ENCODE results near the gene RANBP17. TPM values are rescaled to one million over a fixed set of nuclear protein-coding genes. Genes with fewer than 3 reads are reported as not detected.

The RANBP17 gene
- total RNA-seq, 1 donor from 2014 or later, result 0.96 TPM

DNA sequence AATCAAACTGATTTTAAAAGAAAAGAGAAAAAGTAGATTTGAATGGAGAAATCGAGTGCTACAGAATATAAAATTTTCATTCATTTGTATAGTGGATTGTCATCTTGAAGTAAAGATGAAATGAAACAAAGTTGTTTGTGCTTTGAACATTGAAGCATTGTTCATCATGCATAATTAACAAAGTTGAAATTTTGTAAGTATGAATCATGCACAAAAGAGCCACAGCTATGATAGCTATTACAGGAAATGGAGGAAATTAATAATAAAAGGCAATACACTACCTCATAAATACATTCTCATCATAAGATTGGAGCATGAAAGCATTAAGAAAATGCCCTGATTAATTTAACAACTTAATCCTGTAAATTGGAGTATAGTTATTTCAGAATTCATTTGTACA, 293.8 kb downstream of the RANBP17 start:
- intact Hi-C loops (cut with DNase I), result no loop called here

DNA sequence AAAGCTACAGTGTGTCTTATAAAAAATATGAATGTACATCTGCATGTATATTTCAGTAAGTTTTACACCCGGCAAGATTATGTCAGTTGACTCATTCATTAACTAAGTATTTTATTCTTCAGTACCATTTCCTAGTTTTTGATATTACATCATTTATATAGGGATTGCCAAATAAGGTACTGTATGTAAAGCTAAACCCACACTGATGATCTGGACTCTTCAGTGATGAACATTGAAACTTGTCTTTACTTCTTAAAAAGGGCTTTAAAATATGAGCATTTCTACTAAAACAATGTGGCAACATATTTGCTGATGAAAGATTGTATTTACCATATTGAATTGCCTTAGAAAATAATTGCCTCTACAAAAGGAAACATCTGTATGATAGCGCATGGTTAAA, 295.5 kb downstream of the RANBP17 start:
- Histone ChIP-seq H3K4me3 (no peak overlapping the region), H3K9me3 (no peaks in the 10 kb centered on the region), H3K27me3 (no peaks in the 10 kb centered on the region), H3K4me1 (no peaks in the 10 kb centered on the region), H3K36me3 (no peaks in the 10 kb centered on the region), H3K27ac (no peak overlapping the region)
- no peak for DNase-seq (ENCODE audit: low spot score in 2 of 2)
- intact Hi-C loops (cut with DNase I), result no loop called here
- TF ChIP-seq, protein P1, sequence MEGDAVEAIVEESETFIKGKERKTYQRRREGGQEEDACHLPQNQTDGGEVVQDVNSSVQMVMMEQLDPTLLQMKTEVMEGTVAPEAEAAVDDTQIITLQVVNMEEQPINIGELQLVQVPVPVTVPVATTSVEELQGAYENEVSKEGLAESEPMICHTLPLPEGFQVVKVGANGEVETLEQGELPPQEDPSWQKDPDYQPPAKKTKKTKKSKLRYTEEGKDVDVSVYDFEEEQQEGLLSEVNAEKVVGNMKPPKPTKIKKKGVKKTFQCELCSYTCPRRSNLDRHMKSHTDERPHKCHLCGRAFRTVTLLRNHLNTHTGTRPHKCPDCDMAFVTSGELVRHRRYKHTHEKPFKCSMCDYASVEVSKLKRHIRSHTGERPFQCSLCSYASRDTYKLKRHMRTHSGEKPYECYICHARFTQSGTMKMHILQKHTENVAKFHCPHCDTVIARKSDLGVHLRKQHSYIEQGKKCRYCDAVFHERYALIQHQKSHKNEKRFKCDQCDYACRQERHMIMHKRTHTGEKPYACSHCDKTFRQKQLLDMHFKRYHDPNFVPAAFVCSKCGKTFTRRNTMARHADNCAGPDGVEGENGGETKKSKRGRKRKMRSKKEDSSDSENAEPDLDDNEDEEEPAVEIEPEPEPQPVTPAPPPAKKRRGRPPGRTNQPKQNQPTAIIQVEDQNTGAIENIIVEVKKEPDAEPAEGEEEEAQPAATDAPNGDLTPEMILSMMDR (IDR thresholded peaks at IDR 0.05), result no peak

More for the DNA sequence above, 293.8 kb downstream of the RANBP17 start:
- TF ChIP-seq, protein P1 (IDR thresholded peaks at IDR 0.05), result no peak
- Histone ChIP-seq H3K36me3 (no peaks in the 10 kb centered on the region), H3K27me3 (no peaks in the 10 kb centered on the region), H3K27ac (no peak overlapping the region), H3K4me3 (no peak overlapping the region), H3K9me3 (no peaks in the 10 kb centered on the region), H3K4me1 (no peaks in the 10 kb centered on the region)
- DNase-seq (ENCODE audit: low spot score in 2 of 2), result no peak

DNA sequence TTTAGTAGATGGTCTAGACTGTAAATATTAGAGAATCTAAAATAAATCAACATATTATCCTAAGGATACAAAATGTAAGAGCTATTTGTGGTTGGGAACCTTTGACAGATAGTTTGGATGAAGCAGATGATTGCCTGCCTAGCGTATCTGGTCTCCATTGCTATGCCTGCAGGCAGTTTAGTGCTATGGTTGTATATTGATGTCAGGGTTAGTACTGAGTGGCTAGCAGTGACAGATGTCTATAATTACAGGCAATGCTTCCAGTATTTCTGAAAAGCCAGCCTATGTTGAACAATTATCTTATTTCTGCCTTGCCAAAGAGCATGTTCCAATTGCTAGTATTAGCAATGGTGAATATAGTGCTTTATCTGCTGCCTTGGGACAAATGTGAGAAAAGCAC, 296.0 kb downstream of the RANBP17 start:
- no peaks in the 10 kb centered on the region for H3K27me3 ChIP-seq
- no peaks in the 10 kb centered on the region for H3K4me1 ChIP-seq
- intact Hi-C loops (cut with DNase I), result no loop called here
- no peaks in the 10 kb centered on the region for H3K9me3 ChIP-seq
- TF ChIP-seq, protein P1 (IDR thresholded peaks at IDR 0.05), result no peak
- H3K36me3 ChIP-seq, result no peaks in the 10 kb centered on the region
- H3K4me3 ChIP-seq, result no peak overlapping the region
- no peak for DNase-seq (ENCODE audit: low spot score in 2 of 2)
- H3K27ac ChIP-seq, result no peak overlapping the region

DNA sequence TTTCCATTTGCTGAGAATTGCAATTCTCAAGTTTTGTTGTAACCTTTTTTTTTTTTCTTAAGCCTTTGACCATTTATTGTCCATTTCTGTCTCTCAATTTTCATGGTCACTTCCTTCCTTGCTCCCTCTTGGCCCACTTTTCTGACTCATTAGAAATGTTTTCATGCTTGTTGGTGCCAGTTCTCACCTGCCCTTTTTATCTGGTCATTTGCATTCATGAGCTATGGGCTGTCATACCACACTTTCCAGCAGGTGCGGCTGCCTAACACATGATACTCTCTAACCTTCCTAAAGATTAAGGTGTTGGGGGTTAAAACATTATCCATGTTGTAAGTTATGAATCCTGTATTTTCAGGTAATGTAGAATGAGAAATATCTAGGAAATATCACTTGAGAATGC, 296.8 kb downstream of the RANBP17 start:
- intact Hi-C loops (cut with DNase I), result no loop called here
- H3K9me3 ChIP-seq, result no peaks in the 10 kb centered on the region
- no peaks in the 10 kb centered on the region for H3K4me1 ChIP-seq
- no peak overlapping the region for H3K4me3 ChIP-seq
- TF ChIP-seq, protein P1 (IDR thresholded peaks at IDR 0.05), result no peak
- no peaks in the 10 kb centered on the region for H3K36me3 ChIP-seq
- no peak for DNase-seq (ENCODE audit: low spot score in 2 of 2)
- H3K27me3 ChIP-seq, result no peaks in the 10 kb centered on the region
- no peak overlapping the region for H3K27ac ChIP-seq

DNA sequence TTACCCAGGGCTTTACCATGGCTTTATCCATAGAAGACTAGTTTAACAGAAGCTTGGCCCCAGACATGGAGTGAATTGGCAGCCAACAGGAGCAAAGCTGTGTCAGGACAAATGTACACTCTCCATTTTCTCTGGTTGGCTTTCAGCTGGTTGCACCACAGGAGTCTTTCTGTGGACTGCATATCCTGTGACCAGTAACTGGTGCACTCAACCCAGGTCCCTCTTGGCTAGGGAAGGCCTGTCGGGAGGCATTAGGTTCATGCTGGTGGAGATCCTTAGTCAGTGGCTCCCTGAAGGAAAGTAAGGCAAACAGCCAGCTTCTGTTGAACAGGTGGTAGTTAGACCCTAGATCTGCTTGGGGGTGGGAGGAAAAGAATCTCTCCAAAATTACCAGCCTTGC, 300.3 kb downstream of the RANBP17 start:
- Histone ChIP-seq H3K4me1 (no peaks in the 10 kb centered on the region), H3K27me3 (no peaks in the 10 kb centered on the region), H3K36me3 (no peaks in the 10 kb centered on the region), H3K27ac (no peak overlapping the region), H3K4me3 (no peak overlapping the region), H3K9me3 (no peaks in the 10 kb centered on the region)
- intact Hi-C loops (cut with DNase I), result no loop called here
- DNase-seq (ENCODE audit: low spot score in 2 of 2), result no peak
- TF ChIP-seq, protein P1 (IDR thresholded peaks at IDR 0.05), result no peak

DNA sequence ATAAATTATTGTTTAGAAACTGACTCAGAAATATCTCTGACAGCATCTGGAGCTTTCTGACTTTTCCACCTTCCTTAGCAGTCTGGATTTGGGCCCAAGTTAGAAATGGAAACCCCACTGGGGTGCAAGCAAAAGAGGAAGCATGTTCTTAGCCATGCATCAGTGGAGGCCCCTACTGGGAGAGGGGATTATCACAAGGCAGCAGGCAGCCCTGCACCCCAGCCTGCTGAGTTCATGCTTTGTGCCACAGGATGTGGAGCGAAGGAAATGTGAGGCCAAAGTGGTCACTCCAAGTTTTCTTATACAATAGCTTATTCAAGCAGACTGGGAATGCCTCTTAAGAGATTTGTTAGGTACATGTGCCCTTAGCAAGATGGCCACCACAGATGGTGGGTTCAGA, 300.8 kb downstream of the RANBP17 start:
- Histone ChIP-seq H3K27me3 (no peaks in the 10 kb centered on the region), H3K4me1 (no peaks in the 10 kb centered on the region), H3K9me3 (no peaks in the 10 kb centered on the region), H3K4me3 (no peak overlapping the region), H3K27ac (no peak overlapping the region), H3K36me3 (no peaks in the 10 kb centered on the region)
- TF ChIP-seq, protein P1 (IDR thresholded peaks at IDR 0.05), result no peak
- no peak for DNase-seq (ENCODE audit: low spot score in 2 of 2)
- intact Hi-C loops (cut with DNase I), result no loop called here

Data from ascending aorta (tissue), 2 donors.